SK-N-MC (cell line): ENCODE results near the gene RBM19.

ENCODE experiments used
- EZH2 ChIP-seq: fragments of 200-600 bp; sonication (generic); IDR thresholded peaks from one replicate; pipeline ENCODE4 v1.6.1; 2017; ENCODE audit warnings: antibody characterized with exemption
- POLR2AphosphoS5 ChIP-seq: IDR thresholded peaks from 2 replicates; pipeline ENCODE4 v1.6.1; 2012; ENCODE audit warnings: mild to moderate bottlenecking, low read depth, low read length, borderline replicate concordance

GRCh38 chr12:113896194-113896593, 69.9 kb downstream of the RBM19 start:
- TF ChIP-seq POLR2AphosphoS5 (no peak), EZH2 (no peak)
